Urothelium cell line (cell line): Measurements from ENCODE around the gene CECR2.

ENCODE experiments used
- DNase-seq: peaks from one replicate; pipeline ENCODE4 v3.0.0; 2011; ENCODE audit warnings: low spot score, mixed read lengths
- FAIRE-seq: peaks from 2 replicates; lab custom pipeline; 2011; peaks lifted over from hg19 to GRCh38; lab: Jason Lieb, UNC

CECR2 gene

GRCh38 chr22:17369439-17370025, at the start of gene CECR2:
Gene CECR2 (plus strand): TSS chr22:17369460. CDS start chr22:17369784, 324 bp downstream.
- DNase-seq (peak; percentile 50), FAIRE-seq (no peak)

DNA sequence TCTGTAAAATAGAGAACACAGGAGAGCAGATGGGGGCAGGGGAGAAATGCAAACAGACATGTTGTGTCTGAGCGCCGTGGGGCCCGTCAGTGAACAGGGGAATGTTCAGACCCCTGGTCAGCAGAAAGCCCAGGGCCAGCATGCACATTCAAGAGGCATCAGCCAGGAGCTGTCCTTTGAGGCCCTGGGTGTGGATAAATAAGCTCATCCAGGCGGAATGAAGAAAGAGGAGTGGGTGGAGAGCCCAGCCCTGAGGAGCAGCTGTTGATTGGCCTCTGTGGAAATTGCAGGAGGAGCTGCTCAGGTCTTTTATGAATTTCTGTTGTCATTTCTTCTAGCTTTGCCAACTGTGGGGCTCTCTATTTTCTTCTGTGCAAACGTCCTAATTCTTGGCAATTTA, 49.7 kb upstream of the CECR2 start:
- no peak for DNase-seq
- no peak for FAIRE-seq

GRCh38 chr22:17322511-17322910, 46.7 kb upstream of the CECR2 start:
- FAIRE-seq, result no peak
- DNase-seq, result no peak

- FAIRE-seq (no peak), DNase-seq (no peak)
Measured at GRCh38 chr22:17331690-17332089, 37.6 kb upstream of the CECR2 start.

DNA sequence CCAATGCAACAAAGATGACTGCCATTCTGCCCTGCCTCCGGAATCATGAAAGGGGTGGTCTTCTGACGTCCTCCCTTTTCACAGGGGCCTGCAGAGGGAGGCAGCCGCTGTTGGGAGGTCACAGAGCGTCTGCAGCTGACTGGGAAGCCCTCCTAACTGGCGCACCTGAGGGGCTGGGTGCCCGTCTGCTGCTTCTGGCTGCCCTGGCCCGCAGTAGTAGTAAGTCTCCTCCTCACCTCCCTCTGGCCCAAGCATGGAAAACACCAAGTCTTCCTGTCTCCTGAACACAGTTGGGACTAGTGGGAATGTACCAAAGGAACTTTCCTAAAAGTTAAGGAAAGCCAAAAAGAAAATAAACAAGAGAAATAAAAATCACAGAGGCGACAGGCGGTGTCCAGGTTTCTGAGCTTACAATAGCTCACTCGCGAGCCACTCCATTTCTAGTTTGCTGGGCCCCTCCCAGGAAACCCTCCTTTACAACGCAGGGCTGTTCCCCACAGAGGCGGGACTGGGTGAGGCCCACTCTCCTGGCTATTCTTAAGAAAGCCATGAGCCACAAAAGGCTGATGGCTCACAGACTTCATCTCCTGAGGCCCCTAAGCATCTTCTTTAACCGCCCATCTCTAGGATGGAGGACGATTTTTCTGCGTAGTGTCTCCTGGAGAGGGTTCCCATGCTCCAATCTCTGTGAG, 37.0 kb upstream of the CECR2 start:
- DNase-seq (no peak), FAIRE-seq (no peak)

DNA sequence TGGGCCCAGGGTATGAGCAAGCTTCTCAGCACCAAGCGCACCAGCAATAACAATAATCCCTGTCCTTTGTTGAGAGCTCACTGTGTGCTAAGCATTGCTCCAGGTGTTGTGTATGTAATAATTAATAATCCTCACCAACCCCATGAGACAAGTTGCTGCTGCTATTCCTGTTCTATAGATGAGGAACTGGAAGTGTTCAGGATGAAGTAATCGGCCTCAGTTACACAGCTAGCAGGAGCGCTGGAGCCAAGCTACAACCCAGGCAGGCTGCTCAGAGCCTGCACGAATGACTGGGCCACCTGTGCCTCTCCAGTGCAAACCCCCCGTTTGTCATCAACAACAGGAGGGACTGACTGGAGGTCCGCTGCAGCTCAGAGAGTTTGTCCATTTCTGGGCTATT, 35.2 kb upstream of the CECR2 start:
- no peak for FAIRE-seq
- DNase-seq, result no peak

- FAIRE-seq (no peak), DNase-seq (no peak)
Measured at GRCh38 chr22:17334983-17335382, 34.3 kb upstream of the CECR2 start.

DNA sequence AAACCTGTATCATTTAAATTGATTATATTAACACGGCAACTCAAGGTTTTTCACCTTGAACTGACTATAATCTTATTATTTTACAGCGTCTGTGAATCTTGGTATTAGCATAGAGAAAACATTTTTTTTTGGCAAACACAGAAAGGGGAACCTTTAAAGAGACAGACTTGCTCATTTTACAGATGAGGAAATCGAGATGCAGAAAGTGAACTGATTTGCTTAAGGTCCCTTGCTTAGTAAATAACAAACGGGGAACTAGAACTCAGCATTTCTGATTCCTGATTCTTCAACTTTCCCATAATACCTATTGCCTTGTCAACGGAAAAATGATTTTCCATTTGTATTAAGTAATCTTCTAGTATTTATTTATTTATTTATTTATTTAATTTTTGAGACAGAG, 33.2 kb upstream of the CECR2 start:
- no peak for DNase-seq
- no peak for FAIRE-seq

- no peak for FAIRE-seq
Measured at GRCh38 chr22:17337639-17338038, 31.6 kb upstream of the CECR2 start.

GRCh38 chr22:17339095-17339693, 30.1 kb upstream of the CECR2 start:
- DNase-seq (no peak), FAIRE-seq (no peak)

More at GRCh38 chr22:17337639-17338038, 31.6 kb upstream of the CECR2 start:
- DNase-seq, result no peak

DNA sequence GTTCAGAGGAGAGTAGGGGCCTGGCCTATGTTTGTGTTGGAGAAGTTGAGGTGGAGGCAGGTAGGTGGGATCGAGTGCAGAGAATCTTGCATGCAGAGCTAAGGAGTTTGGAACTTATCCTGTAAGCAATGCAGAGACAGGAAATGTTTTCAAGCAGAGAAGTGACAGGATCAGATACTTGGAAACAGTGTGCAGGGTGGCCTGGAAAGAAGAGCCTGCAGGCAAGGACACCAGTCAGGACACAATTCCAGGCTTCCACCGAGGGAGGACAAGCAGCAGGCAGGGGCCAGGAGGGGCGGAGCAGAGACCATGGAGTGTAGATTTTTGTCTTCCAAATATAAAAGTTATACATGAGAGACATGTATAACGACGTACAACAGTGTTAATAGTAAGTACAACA, 26.9 kb upstream of the CECR2 start:
- no peak for DNase-seq
- FAIRE-seq, result no peak

- DNase-seq (no peak), FAIRE-seq (no peak)
Measured at GRCh38 chr22:17343766-17344165, 25.5 kb upstream of the CECR2 start.

GRCh38 chr22:17346578-17346977, 22.7 kb upstream of the CECR2 start:
- FAIRE-seq (no peak), DNase-seq (no peak)

GRCh38 chr22:17347724-17348123, 21.5 kb upstream of the CECR2 start:
- FAIRE-seq (no peak), DNase-seq (no peak)

GRCh38 chr22:17348464-17349103, 20.7 kb upstream of the CECR2 start:
- FAIRE-seq, result no peak
- DNase-seq, result no peak

DNA sequence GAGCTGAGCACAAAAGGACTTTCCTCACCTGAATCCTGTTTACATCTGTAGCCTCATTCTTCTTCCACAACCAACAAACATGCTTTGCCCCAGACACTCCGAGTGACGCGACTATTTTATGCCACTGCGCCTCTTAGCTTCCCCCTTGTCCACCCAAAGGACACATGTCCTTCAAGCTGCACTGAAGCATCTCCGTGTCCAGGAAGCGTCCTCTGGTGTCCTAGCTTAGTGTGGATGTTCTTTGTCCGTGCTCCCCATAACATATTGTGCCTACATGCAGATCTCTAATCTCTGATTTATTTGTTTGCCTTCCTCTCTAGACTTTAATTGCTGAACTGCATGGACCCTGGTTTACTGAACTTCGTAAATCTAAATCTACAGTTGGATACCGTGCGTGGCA, 20.1 kb upstream of the CECR2 start:
- no peak for DNase-seq
- no peak for FAIRE-seq

- no peak for FAIRE-seq
Measured at GRCh38 chr22:17350292-17350691, 19.0 kb upstream of the CECR2 start.

DNA sequence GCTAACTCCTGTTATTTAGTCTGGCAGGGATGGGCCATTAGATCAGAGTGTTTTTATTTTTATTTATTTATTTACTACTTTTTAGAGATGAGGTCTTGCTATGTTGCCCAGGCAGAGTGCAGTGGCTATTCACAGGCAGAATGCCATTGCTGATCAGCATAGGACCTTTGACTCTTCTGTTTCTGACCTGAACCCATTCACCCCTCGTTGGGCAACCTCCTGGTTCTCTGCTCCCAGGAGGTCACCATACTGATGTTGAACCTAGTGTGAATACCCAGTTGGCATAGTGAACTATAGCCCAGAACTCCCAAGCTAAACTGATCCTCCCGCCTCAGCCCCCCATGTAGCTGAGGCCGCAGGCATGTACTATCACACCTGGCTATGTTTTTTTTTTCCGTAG, 16.5 kb upstream of the CECR2 start:
- FAIRE-seq (no peak), DNase-seq (no peak)

More at GRCh38 chr22:17350292-17350691, 19.0 kb upstream of the CECR2 start:
- DNase-seq, result peak; percentile 29

GRCh38 chr22:17357688-17358087, 11.6 kb upstream of the CECR2 start:
- FAIRE-seq (no peak), DNase-seq (no peak)

DNA sequence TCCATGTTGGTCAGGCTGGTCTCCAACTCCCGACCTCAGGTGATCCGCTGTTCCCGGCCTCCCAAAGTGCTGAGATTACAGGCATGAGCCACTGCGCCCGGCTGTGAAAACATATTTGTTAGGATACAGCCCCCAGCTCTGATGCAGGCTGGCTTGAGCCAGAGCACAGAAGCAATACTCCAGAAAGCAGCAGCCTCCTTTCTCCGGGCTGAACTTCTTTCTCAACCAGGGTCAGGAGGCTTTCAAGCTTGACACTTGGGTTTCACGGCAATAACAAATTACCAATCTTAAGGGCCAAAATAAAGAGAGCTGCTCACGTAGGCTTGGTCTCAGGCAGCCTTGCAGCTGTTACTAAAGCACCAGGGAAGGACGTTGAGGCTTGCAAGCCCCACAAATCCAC, 10.8 kb upstream of the CECR2 start:
- FAIRE-seq, result no peak
- no peak for DNase-seq

DNA sequence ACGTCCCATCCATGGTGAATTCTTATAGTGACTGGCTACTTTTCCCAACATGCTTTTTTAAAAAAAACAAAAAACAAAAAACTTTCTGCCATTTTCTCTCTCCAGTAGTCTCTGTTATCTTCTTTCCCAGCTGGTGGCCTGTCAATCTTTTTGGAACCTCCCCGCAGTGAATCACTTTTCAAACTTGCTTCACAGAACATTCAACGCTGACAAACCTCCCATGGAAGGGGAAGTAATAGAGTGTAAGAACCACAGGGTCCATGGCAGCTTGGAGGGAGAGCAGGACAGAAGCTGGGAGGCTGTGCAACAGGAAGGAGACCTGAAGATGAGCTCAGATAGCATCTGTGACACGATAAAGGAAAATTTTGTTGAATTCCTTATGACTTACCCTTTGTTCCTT, 9.8 kb upstream of the CECR2 start:
- FAIRE-seq (no peak), DNase-seq (no peak)

DNA sequence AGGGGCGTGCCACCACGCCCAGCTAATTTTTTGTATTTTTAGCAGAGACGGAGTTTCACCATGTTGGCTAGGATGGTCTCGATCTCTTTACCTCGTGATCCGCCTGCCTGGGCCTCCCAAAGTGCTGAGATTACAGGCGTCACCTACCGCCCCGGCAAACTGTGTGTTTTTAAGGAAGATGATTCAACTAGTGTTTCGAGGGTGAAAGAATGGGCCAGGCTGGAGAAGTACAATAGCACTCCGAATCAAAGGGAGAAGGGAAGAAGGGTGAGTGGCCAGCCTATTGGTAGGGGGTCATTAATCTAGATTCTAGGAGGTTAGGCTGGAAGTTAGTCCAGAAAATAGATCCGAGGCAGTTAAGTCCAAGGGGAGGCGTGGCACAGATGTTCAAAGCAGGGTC, 2.9 kb upstream of the CECR2 start:
- FAIRE-seq (no peak), DNase-seq (no peak)
